HFF-Myc (cell line): ENCODE measurements around the gene RASAL2.

Experiments used
- DNase-seq: peaks from one replicate; pipeline ENCODE4 v3.0.0-alpha.2; 2011; ENCODE audit warnings: low read depth; ENCODE audit errors: extremely low read depth
- H3K4me3 ChIP-seq: replicated peaks from 2 replicates; pipeline ENCODE4 v1.5.1; 2011; ENCODE audit warnings: low read depth, mild to moderate bottlenecking, control low read depth, low read length
- CTCF ChIP-seq: IDR thresholded peaks from 2 replicates; pipeline ENCODE4 v1.5.1; 2012; ENCODE audit warnings: mild to moderate bottlenecking, low read depth, low read length, control low read depth; ENCODE audit errors: missing control alignments

The RASAL2 gene

DNA sequence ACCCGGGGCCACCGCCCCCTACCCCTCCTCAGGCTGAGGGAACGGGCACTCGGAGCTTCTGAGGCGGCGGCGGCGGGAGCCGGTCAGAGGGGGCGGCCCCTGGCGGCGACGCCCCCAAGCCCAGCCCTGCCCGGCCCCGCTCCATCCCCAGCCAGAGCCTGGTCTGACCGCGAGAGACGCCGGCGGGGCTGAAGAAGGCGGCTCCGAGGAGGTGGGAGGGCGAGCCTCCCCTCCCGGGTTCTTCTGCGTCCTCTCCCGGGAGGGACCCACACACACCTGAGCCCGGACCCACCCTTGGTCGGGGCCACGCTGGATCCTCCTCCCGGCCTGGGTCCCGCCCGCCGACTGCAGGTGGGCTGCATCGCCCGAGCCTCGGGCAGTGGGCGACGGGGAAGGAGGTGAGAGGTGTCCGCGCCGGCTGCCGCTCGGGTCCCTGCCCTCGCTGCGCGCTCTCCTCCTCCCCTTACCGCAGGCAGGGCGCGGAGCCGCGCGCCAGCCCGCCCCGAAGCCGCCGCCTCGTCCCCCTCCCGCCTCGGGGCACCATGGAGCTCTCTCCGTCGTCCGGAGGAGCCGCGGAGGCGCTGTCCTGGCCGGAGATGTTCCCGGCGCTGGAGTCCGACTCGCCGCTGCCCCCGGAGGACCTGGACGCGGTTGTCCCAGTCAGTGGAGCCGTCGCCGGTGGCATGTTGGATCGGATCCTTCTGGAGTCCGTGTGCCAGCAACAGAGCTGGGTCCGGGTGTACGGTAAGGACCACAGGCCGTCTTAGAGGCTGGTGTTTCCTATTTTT is at the start of gene RASAL2:
TSS of gene RASAL2 (plus strand) at position 154 of the 788 bp plus-strand sequence. CDS start at position 543, 389 bp downstream.
- TF ChIP-seq CTCF, result no peak
- no peak for DNase-seq
- H3K4me3 ChIP-seq, result peak within 1 kb of the TSS; percentile 74

GRCh38 chr1:178046591-178047270 is 47.2 kb upstream of the RASAL2 start:
- no peak overlapping the region for H3K4me3 ChIP-seq
- no peak for DNase-seq
- TF ChIP-seq CTCF, result no peak

- no peak overlapping the region for H3K4me3 ChIP-seq
- DNase-seq, result no peak
- no peak for TF ChIP-seq CTCF
Measured at GRCh38 chr1:178047403-178048093, 46.4 kb upstream of the RASAL2 start.

GRCh38 chr1:178048426-178048825 is 45.5 kb upstream of the RASAL2 start:
- H3K4me3 ChIP-seq, result no peak overlapping the region
- TF ChIP-seq CTCF, result no peak
- no peak for DNase-seq

DNA sequence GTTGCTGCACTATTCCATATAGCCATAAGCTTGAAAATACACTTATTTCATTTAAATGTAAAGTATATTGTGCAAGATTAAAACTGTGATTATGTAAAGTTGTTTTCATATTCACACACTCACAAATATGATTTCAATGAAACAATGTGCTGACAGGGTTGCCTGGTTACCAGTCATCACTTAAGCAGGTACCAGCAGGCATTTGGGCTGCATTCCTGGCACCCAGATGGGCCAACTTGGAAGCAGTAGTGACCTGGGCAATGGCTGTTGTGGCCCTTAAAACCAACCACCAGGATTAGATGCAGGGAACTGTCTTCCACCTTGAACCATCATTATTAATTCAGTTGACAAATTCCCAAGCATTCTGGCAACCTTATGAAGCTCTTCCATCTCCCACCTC is 45.0 kb upstream of the RASAL2 start:
- no peak for TF ChIP-seq CTCF
- no peak for DNase-seq
- H3K4me3 ChIP-seq, result no peak overlapping the region

- TF ChIP-seq CTCF, result no peak
- no peak overlapping the region for H3K4me3 ChIP-seq
- no peak for DNase-seq
Measured at GRCh38 chr1:178050084-178050483, 43.8 kb upstream of the RASAL2 start.
